ENCODE measurements around the gene DHX8. TPM values are rescaled to one million over a fixed set of nuclear protein-coding genes. Genes with fewer than 3 reads are reported as not detected.

The DHX8 gene
- total and polyA plus RNA-seq, 2 of the 8 experiments (the other 6 are each of a cell fraction or from before 2014, with no cell fraction given): 30.5 to 59.4 TPM

DNA sequence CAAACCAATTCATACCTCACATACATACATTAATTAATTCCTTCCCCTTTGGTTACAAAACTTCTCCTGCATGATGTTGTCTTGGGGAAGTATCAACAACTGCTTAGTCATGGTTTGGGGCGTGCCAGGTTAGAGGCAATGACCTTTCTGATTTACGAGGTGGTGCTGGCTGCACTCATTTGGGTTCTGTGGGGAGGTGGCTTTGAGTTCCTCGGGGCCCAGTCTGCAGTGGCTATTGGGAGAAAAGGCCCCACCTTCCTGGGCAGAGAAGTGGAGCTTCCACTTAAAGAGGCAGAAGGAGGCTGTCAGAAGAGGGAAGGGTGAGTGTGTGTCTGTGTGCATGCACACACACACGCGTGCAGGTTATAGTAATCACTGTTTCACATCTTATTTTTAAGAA lies 72.5 kb downstream of the DHX8 start:
- Histone ChIP-seq H3K27ac (ENCODE audit: low read depth, low read length) (no peak overlapping the region), H2BK5ac (ENCODE audit: low read depth, low read length) (peak overlapping the region; percentile 1; the same call in 1 of the 2 replicates), H3K4me2 (ENCODE audit: insufficient read depth in 1 of 2, low read depth in 2 of 2, low read length in 2 of 2) (no peak overlapping the region), H2BK20ac (ENCODE audit: low read length) (peak overlapping the region; percentile 82; the same call in 1 of the 2 replicates), H3K27me3 (replicated peaks in 1 of 4; ENCODE audit: control insufficient read depth in 3 of 4, extremely low read depth in 1 of 4, insufficient read depth in 3 of 4, low read length in 3 of 4) (no peaks in the 10 kb centered on the region; a peak in 2 of 7 replicates), H2AK5ac (ENCODE audit: low read depth, low read length) (no peak overlapping the region), H4K20me1 (replicated peaks in 1 of 2; ENCODE audit: control insufficient read depth in 1 of 2, insufficient read depth in 2 of 2, low read length in 2 of 2) (no peaks in the 10 kb centered on the region), H2BK15ac (ENCODE audit: low read length) (no peak overlapping the region), H3K9ac (replicated peaks in 1 of 4; ENCODE audit: extremely low read depth in 1 of 4, low read depth in 3 of 4, low read length in 3 of 4) (no peak overlapping the region), H2BK120ac (replicated peaks; ENCODE audit: low read depth, low read length) (no peak overlapping the region), H4K91ac (replicated peaks; ENCODE audit: insufficient read length, low read length) (no peak overlapping the region), H3K18ac (ENCODE audit: extremely low read depth, low read length) (no peak overlapping the region), H3K14ac (ENCODE audit: insufficient read length) (no peak overlapping the region), H4K5ac (ENCODE audit: insufficient read length, low read depth, low read length) (no peak overlapping the region), H3K4ac (replicated peaks; ENCODE audit: insufficient read length, low read depth, low read length) (no peak overlapping the region), H3K9me3 (ENCODE audit: insufficient read depth in 2 of 2, low read depth in 1 of 2, low read length in 1 of 2) (no peaks in the 10 kb centered on the region; a peak in 1 of 4 replicates), H3K79me1 (ENCODE audit: low read depth, low read length) (no peaks in the 10 kb centered on the region), H3K36me3 (ENCODE audit: control insufficient read depth in 2 of 4, insufficient read depth in 4 of 4, low read length in 3 of 4) (no peaks in the 10 kb centered on the region), H3K23me2 (ENCODE audit: low read depth, low read length) (0 out of 2 replicates have a peak, but pooled peaks cover 2% of the 10 kb centered on the region), H2AFZ (ENCODE audit: low read length) (no peak overlapping the region), H4K8ac (ENCODE audit: extremely low read depth, insufficient read depth, low read length) (no peak overlapping the region), H3K79me2 (ENCODE audit: control insufficient read depth in 1 of 2, insufficient read depth in 2 of 2, low read length in 2 of 2) (no peaks in the 10 kb centered on the region), H3K56ac (replicated peaks; ENCODE audit: insufficient read length, low read depth, low read length) (no peak overlapping the region), H3K4me3 (ENCODE audit: extremely low read depth in 1 of 4, insufficient read depth in 2 of 4, low read depth in 3 of 4, low read length in 4 of 4) (no peak overlapping the region), H3K23ac (ENCODE audit: insufficient read length) (no peak overlapping the region), H3K4me1 (replicated peaks in 1 of 4; ENCODE audit: control insufficient read depth in 3 of 4, insufficient read depth in 4 of 4, low read length in 3 of 4) (peaks cover 5 to 20% (median 13%) of the 10 kb centered on the region in 4 experiments), H2BK12ac (ENCODE audit: low read depth, low read length) (no peak overlapping the region; the same call in 1 of the 2 replicates)
- FAIRE-seq (no peak), DNase-seq (ENCODE audit: low read depth in 1 of 2, low spot score in 2 of 2) (no peak)
- WGBS, 2 experiments (ENCODE audit: extremely low coverage in 1 of 2, insufficient coverage in 1 of 2, insufficient read length in 1 of 2, insufficient replicate concordance in 2 of 2, low coverage in 1 of 2, low lambda C conversion rate in 2 of 2, missing lambda C conversion rate in 1 of 2): 88% methylated on average over 5 of the region's 5 CpGs; no CpG with 5 or more reads in 1 of the 2 experiments
- CTCF ChIA-PET (ENCODE audit: partially characterized antibody): interaction anchor here (0.6 to 1.1 kb wide), 4 partner anchors 22 to 210 kb away, joined by 3 to 4 read pairs (median 3); no protein-coding TSS in a partner anchor
- TF ChIP-seq BACH1 (IDR thresholded peaks at IDR 0.05; ENCODE audit: low read length) (peak; percentile 79), JUN (IDR thresholded peaks at IDR 0.05; ENCODE audit: low read depth, low read length) (no peak), NANOG (IDR thresholded peaks at IDR 0.05; ENCODE audit: insufficient read depth, low read depth, low read length, poor library complexity, severe bottlenecking) (no peak), RNF2 (IDR thresholded peaks at IDR 0.05; ENCODE audit: borderline replicate concordance, low read depth, low read length, missing control alignments, poor library complexity, severe bottlenecking) (no peak), EGR1 (IDR thresholded peaks at IDR 0.05; ENCODE audit: borderline replicate concordance, low read depth, low read length) (no peak), SIX5 (IDR thresholded peaks at IDR 0.05; ENCODE audit: low read depth, low read length) (no peak)
- POLR2A ChIA-PET (ENCODE audit: partially characterized antibody): interaction anchor here (1.2 to 3.3 kb wide), 8 partner anchors 11 to 30 kb away, joined by 3 to 11 read pairs (median 5); no protein-coding TSS in a partner anchor

Data from H1 (cell line).